Spleen (tissue), 11 donors: Measurements from ENCODE around the gene C15orf40. TPM values are rescaled to one million over a fixed set of nuclear protein-coding genes. Genes with fewer than 3 reads are reported as not detected.
"Not testable (repeated sequence)": the region's sequence is repeated elsewhere in the genome, so short reads cannot be mapped to it uniquely, and the experiment has no call there.

Source experiments
- DNase-seq: peaks from one replicate; pipeline ENCODE4 v3.0.0-alpha.2; 2020
- H3K27ac ChIP-seq, 8 donors: fragments of 200-600 bp; sonication (generic) in 7 of 8; 1 replicate in 4 of 8; 2 replicates in 4 of 8; pipeline versions ENCODE4 v1.5.0 to v1.8.0; 2016 to 2021; ENCODE audit warnings: inconsistent platforms in 4 of 8, mild to moderate bottlenecking in 4 of 8, moderate library complexity in 1 of 8
- H3K27me3 ChIP-seq, 7 donors: fragments of 200-600 bp; sonication (generic) in 6 of 7; replicated peaks in 1 of 7; 1 replicate in 4 of 7; 2 replicates in 3 of 7; pipeline versions ENCODE4 v1.5.0 to v1.8.0; 2016 to 2021; ENCODE audit warnings: inconsistent platforms in 3 of 7, mild to moderate bottlenecking in 1 of 7
- H3K36me3 ChIP-seq, 6 donors: fragments of 200-600 bp; sonication (generic) in 5 of 6; 1 replicate in 4 of 6; 2 replicates in 2 of 6; pipeline versions ENCODE4 v1.5.0 to v1.8.0; 2016 to 2021; ENCODE audit warnings: inconsistent platforms in 2 of 6
- H3K4me1 ChIP-seq, 6 donors: fragments of 200-600 bp; sonication (generic) in 5 of 6; 1 replicate in 3 of 6; 2 replicates in 3 of 6; pipeline versions ENCODE4 v1.5.0 to v1.8.0; 2016 to 2021; ENCODE audit warnings: inconsistent platforms in 3 of 6
- H3K4me3 ChIP-seq, 8 donors: fragments of 200-600 bp; sonication (generic) in 7 of 8; 1 replicate in 4 of 8; 2 replicates in 4 of 8; pipeline versions ENCODE4 v1.5.0 to v1.8.0; 2016 to 2021; ENCODE audit warnings: inconsistent platforms in 4 of 8, mild to moderate bottlenecking in 4 of 8, moderate library complexity in 2 of 8
- H3K9me3 ChIP-seq, 8 donors: fragments of 200-600 bp; sonication (generic) in 7 of 8; 1 replicate in 4 of 8; 2 replicates in 4 of 8; pipeline versions ENCODE4 v1.5.0 to v1.8.0; 2016 to 2021; ENCODE audit warnings: inconsistent platforms in 4 of 8
- POLR2A ChIP-seq, 3 donors: fragments of 450-650 bp; IDR thresholded peaks; one replicate each; pipeline ENCODE4 v1.5.1; 2017; ENCODE audit warnings: antibody characterized with exemption in 3 of 3, mild to moderate bottlenecking in 1 of 3
- POLR2AphosphoS5 ChIP-seq, 3 donors: sonication (generic); formaldehyde crosslinking; IDR thresholded peaks; one replicate each; pipeline ENCODE4 v1.5.1; 2017; ENCODE audit warnings: antibody characterized with exemption in 3 of 3
- WGBS, 5 donors: extraction: QIAGEN DNeasy Blood & Tissue Kit in 3 of 5; methylation state at CpG; one replicate each; pipeline versions ENCODE4 v1.1.5 to v1.1.7; 2013 to 2018; 5-methylcytosine and 5-hydroxymethylcytosine counted together
- intact Hi-C: fragments of 100-400 bp; cut with DNase I; formaldehyde crosslinking; loops from one replicate; pipeline ENCODE4 v1.15.0; 2023; ENCODE audit warnings: low total_unique reads
- polyA plus RNA-seq, 3 donors: library from polyadenylated mRNA; stranded (reverse); fragments of 200-250 nt; gene quantifications; one replicate each; pipeline ENCODE4 v1.2.1, GENCODE V29; 2013
- total RNA-seq, 7 donors: library from RNA; depleted of rRNA in 3 of 7; stranded (reverse); fragments of >200 nt in 3 of 7; fragmentation: NEBNext Ultra II Directional in 4 of 7; extraction: Animal tissue kit (Norgen Biotek cat#: 25700) in 4 of 7; gene quantifications; one replicate each; pipeline versions ENCODE4 v1.1.0 to v1.2.1, GENCODE V29; 2016 to 2021
- TF ChIP-seq, protein P1 (sequence below), 11 experiments: fragments of 200-600 bp in 7 of 11; fragments of 450-650 bp in 4 of 11; sonication (generic) in 4 of 11; IDR thresholded peaks in 8 of 11; conservative IDR thresholded peaks in 3 of 11; 1 replicate in 7 of 11; 2 replicates in 4 of 11; pipeline versions ENCODE4 v1.4.0 to v1.8.0; 2016 to 2021; ENCODE audit warnings: antibody characterized with exemption in 11 of 11, inconsistent platforms in 4 of 11, mild to moderate bottlenecking in 1 of 11
- donor health status: healthy with polysubstance abuse.
- donor health status: DM: no; HTN: no; CAD: no; lungs with moderate emphysema.
- donor health status: DM: no; HTN: no; CAD: no.
- donor health status: Bipolar disorder and iron deficiency.
- donor health status: healthy.
- donor health status: DM: no; HTN: no; CAD: no.
- donor health status: DM: yes; HTN: yes; CAD: no.

The C15orf40 gene
- total and polyA plus RNA-seq, 10 donors: 12.9 to 34.9 (median 23.0) TPM

DNA sequence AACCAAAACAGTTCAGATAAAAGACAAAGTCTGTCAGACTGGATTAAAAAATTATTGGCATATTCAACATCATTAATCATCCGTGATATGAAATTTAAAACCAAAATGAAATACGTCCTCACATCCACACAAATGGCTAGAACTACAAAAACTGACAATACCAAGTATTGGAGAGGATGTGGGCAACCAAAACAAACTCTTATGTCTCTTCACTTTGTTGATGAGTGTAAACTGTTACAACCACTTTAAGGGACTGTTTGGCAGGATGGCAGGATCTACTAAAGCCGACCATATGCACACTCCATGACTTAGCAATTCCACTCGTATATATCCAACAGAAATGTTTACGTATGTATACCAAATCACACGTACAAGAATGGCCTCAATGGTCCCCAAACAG is 24.8 kb upstream of the C15orf40 start:
- 92 to 95% (median 94%) methylated on average over 6 of the region's 6 CpGs for WGBS, 5 donors
- intact Hi-C loops: no loop called here

DNA sequence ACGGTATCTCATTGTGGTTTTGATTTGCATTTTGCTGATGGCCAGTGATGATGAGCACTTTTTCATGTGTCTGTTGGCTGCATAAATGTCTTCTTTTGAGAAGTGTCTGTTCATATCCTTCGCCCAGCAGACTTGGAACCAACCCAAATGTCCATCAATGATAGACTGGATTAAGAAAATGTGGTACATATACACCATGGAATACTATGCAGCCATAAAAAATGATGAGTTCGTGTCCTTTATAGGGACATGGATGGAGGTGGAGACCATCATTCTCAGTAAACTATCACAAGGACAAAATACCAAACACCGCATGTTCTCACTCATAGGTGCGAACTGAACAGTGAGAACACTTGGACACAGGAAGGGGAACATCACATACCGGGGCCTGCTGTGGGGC is 19.8 kb upstream of the C15orf40 start:
- WGBS, 5 donors: 95 to 99% (median 97%) methylated on average over 6 of the region's 6 CpGs
- H3K27ac ChIP-seq, H3K4me1 ChIP-seq, H3K4me3 ChIP-seq, DNase-seq, H3K9me3 ChIP-seq, H3K27me3 ChIP-seq, intact Hi-C loops: not testable (repeated sequence)
- peaks cover 0 to 88% (median 43%) of the 10 kb centered on the region in 6 donors for H3K36me3 ChIP-seq

More for the DNA sequence above, 24.8 kb upstream of the C15orf40 start:
- no peak for DNase-seq
- peaks cover 0 to 85% (median 30%) of the 10 kb centered on the region in 6 donors for H3K36me3 ChIP-seq
- no peak overlapping the region for H3K27ac ChIP-seq
- peaks cover 0 to 9% (median 0%) of the 10 kb centered on the region in 8 donors for H3K9me3 ChIP-seq
- TF ChIP-seq POLR2A (IDR thresholded peaks at IDR 0.05) (no peak), POLR2AphosphoS5 (IDR thresholded peaks at IDR 0.05) (no peak)
- TF ChIP-seq, protein P1, sequence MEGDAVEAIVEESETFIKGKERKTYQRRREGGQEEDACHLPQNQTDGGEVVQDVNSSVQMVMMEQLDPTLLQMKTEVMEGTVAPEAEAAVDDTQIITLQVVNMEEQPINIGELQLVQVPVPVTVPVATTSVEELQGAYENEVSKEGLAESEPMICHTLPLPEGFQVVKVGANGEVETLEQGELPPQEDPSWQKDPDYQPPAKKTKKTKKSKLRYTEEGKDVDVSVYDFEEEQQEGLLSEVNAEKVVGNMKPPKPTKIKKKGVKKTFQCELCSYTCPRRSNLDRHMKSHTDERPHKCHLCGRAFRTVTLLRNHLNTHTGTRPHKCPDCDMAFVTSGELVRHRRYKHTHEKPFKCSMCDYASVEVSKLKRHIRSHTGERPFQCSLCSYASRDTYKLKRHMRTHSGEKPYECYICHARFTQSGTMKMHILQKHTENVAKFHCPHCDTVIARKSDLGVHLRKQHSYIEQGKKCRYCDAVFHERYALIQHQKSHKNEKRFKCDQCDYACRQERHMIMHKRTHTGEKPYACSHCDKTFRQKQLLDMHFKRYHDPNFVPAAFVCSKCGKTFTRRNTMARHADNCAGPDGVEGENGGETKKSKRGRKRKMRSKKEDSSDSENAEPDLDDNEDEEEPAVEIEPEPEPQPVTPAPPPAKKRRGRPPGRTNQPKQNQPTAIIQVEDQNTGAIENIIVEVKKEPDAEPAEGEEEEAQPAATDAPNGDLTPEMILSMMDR (IDR thresholded peaks at IDR 0.05 in 8 of 11, conservative IDR thresholded peaks at IDR 0.05 in 3 of 11): no peak
- H3K4me3 ChIP-seq: no peak overlapping the region
- no peaks in the 10 kb centered on the region for H3K27me3 ChIP-seq
- H3K4me1 ChIP-seq: peaks cover 0 to 26% (median 0%) of the 10 kb centered on the region in 6 donors

DNA sequence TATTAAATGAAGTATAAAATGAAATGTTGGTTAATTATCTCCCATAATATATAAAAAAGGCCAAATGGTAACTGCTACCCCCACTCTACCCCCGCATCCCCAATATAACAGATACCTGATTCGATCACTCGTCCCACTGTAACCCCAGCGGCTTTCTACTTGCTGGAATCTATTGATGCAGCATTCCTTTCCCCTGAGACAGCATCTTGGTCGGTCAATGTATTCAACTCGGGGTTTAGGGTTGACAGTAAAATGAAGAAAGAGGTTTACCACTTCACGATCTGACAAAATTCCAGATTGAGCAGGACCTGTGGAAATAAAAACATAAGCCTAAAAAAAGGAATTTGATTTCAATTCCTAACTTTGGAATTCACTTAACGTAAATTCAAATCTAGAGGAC is 18.6 kb upstream of the C15orf40 start:
- TF ChIP-seq POLR2AphosphoS5 (IDR thresholded peaks at IDR 0.05) (no peak), POLR2A (IDR thresholded peaks at IDR 0.05) (no peak)
- TF ChIP-seq, protein P1 (IDR thresholded peaks at IDR 0.05 in 8 of 11, conservative IDR thresholded peaks at IDR 0.05 in 3 of 11): no peak
- H3K36me3 ChIP-seq: peaks cover 0 to 89% (median 44%) of the 10 kb centered on the region in 6 donors
- H3K4me3 ChIP-seq: no peak overlapping the region
- DNase-seq: no peak
- WGBS, 5 donors: 95 to 98% (median 97%) methylated on average over 8 of the region's 8 CpGs
- H3K27ac ChIP-seq: no peak overlapping the region
- peaks cover 0 to 5% (median 0%) of the 10 kb centered on the region in 6 donors for H3K4me1 ChIP-seq
- no peaks in the 10 kb centered on the region for H3K27me3 ChIP-seq
- intact Hi-C loops: no loop called here
- peaks cover 0 to 6% (median 0%) of the 10 kb centered on the region in 8 donors for H3K9me3 ChIP-seq

DNA sequence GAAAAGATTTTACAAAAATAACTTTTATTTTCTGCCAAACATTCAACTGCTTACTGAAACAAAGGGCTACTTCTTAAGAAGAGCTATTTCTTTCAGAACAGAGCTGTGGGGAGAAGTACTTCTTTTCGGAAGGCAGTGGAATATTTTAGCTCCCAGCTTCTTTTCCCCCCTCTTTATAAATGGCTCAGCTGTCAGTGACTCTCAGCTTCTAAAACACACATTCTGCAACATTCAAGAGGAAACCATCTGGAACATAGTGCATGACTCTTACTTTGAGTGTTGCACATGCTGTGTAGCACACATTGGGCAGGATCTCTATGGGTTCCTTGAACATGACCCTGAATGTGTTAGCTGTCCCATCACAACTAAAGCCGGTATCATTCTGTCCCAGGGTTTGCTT is 7.0 kb upstream of the C15orf40 start:
- Histone ChIP-seq H3K27ac (no peak overlapping the region), H3K4me3 (no peak overlapping the region), H3K27me3 (no peaks in the 10 kb centered on the region), H3K9me3 (no peaks in the 10 kb centered on the region), H3K4me1 (peaks cover 0 to 23% (median 0%) of the 10 kb centered on the region in 6 donors), H3K36me3 (peaks cover 0 to 78% (median 49%) of the 10 kb centered on the region in 6 donors)
- no peak for DNase-seq
- intact Hi-C loops: no loop called here
- TF ChIP-seq POLR2AphosphoS5 (IDR thresholded peaks at IDR 0.05): no peak
- TF ChIP-seq POLR2A (IDR thresholded peaks at IDR 0.05): no peak
- TF ChIP-seq, protein P1 (IDR thresholded peaks at IDR 0.05 in 8 of 11, conservative IDR thresholded peaks at IDR 0.05 in 3 of 11): no peak
- WGBS, 5 donors: 91 to 98% (median 96%) methylated on average over 2 of the region's 2 CpGs

DNA sequence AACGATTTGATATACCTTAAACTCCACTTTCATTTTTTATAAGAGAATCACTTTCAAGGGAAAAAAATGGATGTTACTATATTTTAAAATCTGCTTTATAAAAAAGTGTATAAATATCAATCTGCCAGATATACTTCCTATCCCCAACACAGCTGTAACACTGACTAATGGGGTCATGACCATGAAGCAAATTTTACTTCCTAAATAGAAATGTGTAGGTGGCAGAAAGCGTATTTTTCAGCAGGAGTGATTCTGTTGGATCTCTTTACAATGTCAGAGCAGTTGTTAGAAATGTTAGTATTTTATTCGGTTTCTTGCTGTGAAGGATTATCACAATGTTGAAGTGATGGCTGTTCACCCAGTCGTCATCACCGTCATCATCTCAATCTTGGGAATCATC is 5.5 kb upstream of the C15orf40 start:
- intact Hi-C loops: no loop called here
- Histone ChIP-seq H3K9me3 (no peaks in the 10 kb centered on the region), H3K4me1 (peaks cover 5 to 39% (median 11%) of the 10 kb centered on the region in 6 donors), H3K27me3 (no peaks in the 10 kb centered on the region), H3K27ac (no peak overlapping the region), H3K36me3 (peaks cover 0 to 63% (median 47%) of the 10 kb centered on the region in 6 donors), H3K4me3 (no peak overlapping the region)
- DNase-seq: no peak
- WGBS, 5 donors: 85 to 89% (median 86%) methylated on average over 5 of the region's 5 CpGs
- TF ChIP-seq, protein P1 (IDR thresholded peaks at IDR 0.05 in 8 of 11, conservative IDR thresholded peaks at IDR 0.05 in 3 of 11): no peak
- TF ChIP-seq POLR2A (IDR thresholded peaks at IDR 0.05): no peak
- TF ChIP-seq POLR2AphosphoS5 (IDR thresholded peaks at IDR 0.05): no peak
